Esophagus squamous epithelium (tissue), 4 donors: ENCODE results near the gene MGST3.

Experiments used
- POLR2A ChIP-seq, 4 donors: fragments of 450-650 bp; IDR thresholded peaks; one replicate each; pipeline ENCODE4 v1.6.1; 2017; ENCODE audit warnings: antibody characterized with exemption in 4 of 4, mild to moderate bottlenecking in 4 of 4, moderate library complexity in 3 of 4
- TF ChIP-seq, protein P1 (sequence below), 6 experiments: fragments of 450-650 bp in 4 of 6; fragments of 200-600 bp in 2 of 6; sonication (generic) in 2 of 6; IDR thresholded peaks; one replicate each; pipeline ENCODE4 v1.5.1; 2016 to 2019; ENCODE audit warnings: antibody characterized with exemption in 6 of 6, mild to moderate bottlenecking in 4 of 6, moderate library complexity in 4 of 6

DNA sequence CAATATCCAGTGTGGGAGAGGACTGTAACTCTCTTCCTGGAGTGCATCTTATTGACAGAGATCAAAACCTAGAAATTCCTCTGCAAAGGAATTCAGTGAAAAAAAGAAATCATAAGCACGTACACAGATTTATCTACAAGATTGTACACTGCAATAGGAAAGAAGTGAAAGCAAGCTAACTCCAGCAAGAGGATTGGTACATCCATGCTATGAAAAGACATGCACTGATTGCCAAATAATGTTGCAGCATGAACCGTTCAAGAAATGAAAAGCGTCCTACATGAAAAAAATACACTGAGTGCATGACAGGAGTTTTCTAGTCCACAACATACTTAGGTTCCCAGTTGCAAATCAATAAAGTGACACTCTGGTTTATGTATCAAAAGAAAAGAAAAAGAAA is 1.9 kb upstream of the MGST3 start:
- TF ChIP-seq, protein P1, sequence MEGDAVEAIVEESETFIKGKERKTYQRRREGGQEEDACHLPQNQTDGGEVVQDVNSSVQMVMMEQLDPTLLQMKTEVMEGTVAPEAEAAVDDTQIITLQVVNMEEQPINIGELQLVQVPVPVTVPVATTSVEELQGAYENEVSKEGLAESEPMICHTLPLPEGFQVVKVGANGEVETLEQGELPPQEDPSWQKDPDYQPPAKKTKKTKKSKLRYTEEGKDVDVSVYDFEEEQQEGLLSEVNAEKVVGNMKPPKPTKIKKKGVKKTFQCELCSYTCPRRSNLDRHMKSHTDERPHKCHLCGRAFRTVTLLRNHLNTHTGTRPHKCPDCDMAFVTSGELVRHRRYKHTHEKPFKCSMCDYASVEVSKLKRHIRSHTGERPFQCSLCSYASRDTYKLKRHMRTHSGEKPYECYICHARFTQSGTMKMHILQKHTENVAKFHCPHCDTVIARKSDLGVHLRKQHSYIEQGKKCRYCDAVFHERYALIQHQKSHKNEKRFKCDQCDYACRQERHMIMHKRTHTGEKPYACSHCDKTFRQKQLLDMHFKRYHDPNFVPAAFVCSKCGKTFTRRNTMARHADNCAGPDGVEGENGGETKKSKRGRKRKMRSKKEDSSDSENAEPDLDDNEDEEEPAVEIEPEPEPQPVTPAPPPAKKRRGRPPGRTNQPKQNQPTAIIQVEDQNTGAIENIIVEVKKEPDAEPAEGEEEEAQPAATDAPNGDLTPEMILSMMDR (IDR thresholded peaks at IDR 0.05), result no peak
- no peak for TF ChIP-seq POLR2A (IDR thresholded peaks at IDR 0.05)
